Raji (cell line): Measurements from ENCODE around the gene MYO6.

Experiments
- POLR2A ChIP-seq: IDR thresholded peaks from 2 replicates; pipeline ENCODE4 v1.6.1; 2011; ENCODE audit warnings: low read depth, low read length, control low read depth; ENCODE audit not compliant: insufficient read depth

MYO6 gene

GRCh38 chr6:75893058-75893775 lies 144.2 kb downstream of the MYO6 start:
- TF ChIP-seq POLR2A, result no peak

GRCh38 chr6:75893776-75894152 lies 144.7 kb downstream of the MYO6 start:
- TF ChIP-seq POLR2A, result no peak

GRCh38 chr6:75896526-75896925 lies 147.5 kb downstream of the MYO6 start:
- TF ChIP-seq POLR2A, result no peak

GRCh38 chr6:75906871-75907270 lies 157.8 kb downstream of the MYO6 start:
- TF ChIP-seq POLR2A, result no peak

DNA sequence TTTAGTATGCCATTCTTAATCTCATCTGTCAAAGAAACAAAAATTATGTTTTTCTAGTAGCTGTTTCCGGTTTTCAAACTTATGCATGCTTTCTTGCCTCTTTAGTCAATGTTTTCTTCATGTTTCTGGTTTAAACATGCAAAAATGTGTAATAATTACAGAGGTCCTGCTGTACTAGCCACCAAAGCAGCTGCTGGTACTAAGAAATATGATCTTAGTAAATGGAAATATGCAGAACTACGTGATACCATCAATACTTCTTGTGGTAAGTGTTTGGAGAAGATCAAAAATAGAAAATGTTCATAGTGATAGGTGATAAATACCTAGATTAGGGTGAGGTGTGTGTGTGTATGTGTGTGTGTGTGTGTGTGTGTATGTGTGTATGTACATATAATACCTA lies 158.4 kb downstream of the MYO6 start:
- no peak for TF ChIP-seq POLR2A

DNA sequence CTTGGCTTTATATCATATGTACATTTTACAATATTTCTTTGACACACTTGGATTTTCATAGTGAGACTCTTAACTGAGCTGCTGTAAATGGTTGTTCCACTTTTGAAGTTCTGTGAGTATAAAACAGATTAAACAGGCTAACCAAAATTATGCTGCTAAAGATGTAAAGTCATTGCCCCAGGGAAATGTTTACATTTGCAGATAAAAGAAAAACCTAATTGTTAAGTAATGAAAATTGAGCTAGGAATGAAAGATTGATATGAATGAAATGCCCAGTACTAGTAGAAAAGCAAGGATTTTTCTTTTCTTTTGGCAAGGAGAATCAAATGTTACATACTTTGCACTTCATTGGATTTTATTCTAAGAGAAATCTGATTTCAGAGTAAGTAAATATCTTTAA lies 164.0 kb downstream of the MYO6 start:
- TF ChIP-seq POLR2A, result no peak

GRCh38 chr6:75922226-75922625 lies 173.2 kb downstream of the MYO6 start:
- TF ChIP-seq POLR2A, result no peak

- TF ChIP-seq POLR2A, result no peak
Measured at GRCh38 chr6:75926293-75927168, 177.5 kb downstream of the MYO6 start.

GRCh38 chr6:75931011-75931680 lies 182.1 kb downstream of the MYO6 start:
- TF ChIP-seq POLR2A, result no peak

GRCh38 chr6:75932067-75932466 lies 183.0 kb downstream of the MYO6 start:
- no peak for TF ChIP-seq POLR2A

DNA sequence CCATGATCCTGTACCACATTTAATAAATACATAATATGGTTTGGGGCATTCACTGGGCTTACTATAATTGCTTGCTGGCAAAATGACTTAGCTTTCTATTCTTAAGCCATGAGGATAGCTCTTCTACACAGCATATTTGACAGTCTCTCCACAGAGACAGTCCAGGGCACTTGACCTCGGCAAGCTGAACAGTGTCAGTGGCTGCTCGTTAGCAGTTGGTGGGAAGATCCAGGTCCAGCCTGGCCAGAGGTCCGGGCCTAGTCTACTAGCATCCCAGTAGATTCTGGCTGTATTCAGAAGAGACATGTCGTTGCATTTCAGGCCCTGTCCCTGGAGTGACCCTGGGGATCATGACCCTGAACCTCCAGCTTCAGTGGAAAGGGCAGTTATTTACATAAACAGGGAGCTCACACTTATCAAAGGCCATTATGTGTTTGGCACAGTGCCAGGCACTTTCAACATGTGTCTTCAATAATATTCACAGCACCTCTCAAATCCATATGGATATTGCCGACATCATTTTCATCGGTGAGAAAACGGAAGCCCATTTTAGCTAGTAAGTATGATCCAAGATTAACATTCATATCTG lies 184.4 kb downstream of the MYO6 start:
- TF ChIP-seq POLR2A, result no peak

DNA sequence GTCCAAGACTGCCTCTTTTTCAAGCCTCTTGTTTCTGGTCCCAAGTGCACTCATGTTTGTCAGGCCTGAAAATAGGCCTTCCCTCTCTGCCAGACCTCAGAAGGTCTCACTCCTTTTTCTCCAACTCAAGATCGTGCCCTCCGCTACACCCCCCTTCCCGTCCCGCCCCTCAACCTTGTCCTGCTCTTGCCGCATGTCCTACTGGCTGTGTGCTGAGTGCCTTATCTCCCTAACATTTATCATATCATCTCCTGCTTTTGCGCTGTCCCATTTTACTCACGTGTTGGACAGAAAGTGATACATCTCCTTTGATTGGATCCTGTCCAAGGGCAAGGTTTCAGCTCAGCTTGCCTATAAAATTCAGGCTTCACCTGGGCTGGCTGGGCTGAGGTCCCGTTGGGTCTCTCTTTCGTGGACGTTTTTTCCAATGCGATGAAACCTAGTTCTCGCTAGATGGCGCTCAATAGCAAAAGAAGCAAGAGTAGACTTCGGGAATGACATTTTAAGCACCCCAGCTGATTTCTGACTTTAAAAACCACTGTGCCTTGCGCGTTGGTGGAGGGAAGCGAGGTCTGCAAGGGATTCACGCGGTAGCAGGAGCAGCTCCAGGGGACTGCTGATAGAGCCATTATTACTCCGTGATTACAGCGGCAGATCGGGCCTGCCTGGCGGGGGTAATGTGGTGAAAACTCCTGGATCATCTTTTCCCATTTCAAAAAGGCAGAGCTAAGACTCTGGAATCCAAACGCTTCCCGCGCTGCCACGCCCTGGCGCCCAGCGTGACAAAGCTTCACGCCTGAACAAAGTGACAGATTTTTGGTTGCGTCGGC lies 185.8 kb downstream of the MYO6 start:
- TF ChIP-seq POLR2A, result no peak

- TF ChIP-seq POLR2A, result no peak
Measured at GRCh38 chr6:75935473-75935793, 186.4 kb downstream of the MYO6 start.

GRCh38 chr6:75936682-75937081 lies 187.6 kb downstream of the MYO6 start:
- no peak for TF ChIP-seq POLR2A

DNA sequence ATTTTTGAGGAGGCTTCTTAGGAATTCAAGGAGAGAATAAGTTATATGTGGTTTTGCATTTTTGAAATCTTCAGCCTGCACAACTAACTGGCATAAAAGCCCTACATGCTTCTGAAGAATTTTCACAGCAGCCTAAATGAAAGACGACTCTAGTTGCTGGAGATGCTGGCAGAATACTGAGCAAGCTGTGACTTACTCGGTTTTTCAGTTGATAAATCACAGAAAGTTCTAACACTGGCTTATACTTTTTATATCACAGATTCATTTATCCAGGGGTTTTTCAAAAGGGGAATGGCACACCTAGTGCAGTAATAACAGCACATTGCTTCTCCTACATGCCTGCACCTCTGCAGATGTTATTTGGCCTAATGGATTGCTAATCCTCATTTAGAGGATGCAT lies 188.8 kb downstream of the MYO6 start:
- TF ChIP-seq POLR2A, result no peak
